ENCODE results near the gene TNPO1. TPM values are rescaled to one million over a fixed set of nuclear protein-coding genes. Genes with fewer than 3 reads are reported as not detected.
"Not testable (repeated sequence)": the region's sequence is repeated elsewhere in the genome, so short reads cannot be mapped to it uniquely, and the experiment has no call there.

TNPO1 gene
- total RNA-seq, 1 donor, result 412 TPM

DNA sequence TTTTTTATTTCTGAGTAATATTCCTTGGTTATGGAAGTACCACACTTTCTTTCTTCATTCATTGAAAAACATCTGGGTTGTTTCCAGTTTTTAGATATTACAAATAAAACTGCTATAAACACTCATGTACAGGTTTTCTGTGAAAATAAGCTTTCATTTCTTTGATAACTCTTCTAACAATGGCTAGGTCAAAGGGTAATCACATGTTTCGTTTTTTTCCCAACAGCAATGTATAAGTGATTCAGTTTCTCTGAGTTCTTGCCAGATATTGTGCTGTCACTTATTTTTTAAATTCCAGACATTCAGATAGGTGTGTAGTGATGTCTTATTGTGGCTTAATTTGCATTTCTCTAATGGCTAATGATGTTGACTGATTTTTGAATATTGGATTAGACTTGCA is 16.7 kb upstream of the TNPO1 start:
- H3K4me3 ChIP-seq (ENCODE audit: low read depth, low read length), result no peak overlapping the region
- DNase-seq (ENCODE audit: low read depth), result no peak
- TF ChIP-seq, protein P1, sequence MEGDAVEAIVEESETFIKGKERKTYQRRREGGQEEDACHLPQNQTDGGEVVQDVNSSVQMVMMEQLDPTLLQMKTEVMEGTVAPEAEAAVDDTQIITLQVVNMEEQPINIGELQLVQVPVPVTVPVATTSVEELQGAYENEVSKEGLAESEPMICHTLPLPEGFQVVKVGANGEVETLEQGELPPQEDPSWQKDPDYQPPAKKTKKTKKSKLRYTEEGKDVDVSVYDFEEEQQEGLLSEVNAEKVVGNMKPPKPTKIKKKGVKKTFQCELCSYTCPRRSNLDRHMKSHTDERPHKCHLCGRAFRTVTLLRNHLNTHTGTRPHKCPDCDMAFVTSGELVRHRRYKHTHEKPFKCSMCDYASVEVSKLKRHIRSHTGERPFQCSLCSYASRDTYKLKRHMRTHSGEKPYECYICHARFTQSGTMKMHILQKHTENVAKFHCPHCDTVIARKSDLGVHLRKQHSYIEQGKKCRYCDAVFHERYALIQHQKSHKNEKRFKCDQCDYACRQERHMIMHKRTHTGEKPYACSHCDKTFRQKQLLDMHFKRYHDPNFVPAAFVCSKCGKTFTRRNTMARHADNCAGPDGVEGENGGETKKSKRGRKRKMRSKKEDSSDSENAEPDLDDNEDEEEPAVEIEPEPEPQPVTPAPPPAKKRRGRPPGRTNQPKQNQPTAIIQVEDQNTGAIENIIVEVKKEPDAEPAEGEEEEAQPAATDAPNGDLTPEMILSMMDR (IDR thresholded peaks at IDR 0.05; ENCODE audit: insufficient read depth, low read depth, low read length), result no peak

GRCh38 chr5:72808637-72809036 is 7.8 kb upstream of the TNPO1 start:
- not testable (repeated sequence) for DNase-seq (ENCODE audit: low read depth); H3K4me3 ChIP-seq (ENCODE audit: low read depth, low read length)

DNA sequence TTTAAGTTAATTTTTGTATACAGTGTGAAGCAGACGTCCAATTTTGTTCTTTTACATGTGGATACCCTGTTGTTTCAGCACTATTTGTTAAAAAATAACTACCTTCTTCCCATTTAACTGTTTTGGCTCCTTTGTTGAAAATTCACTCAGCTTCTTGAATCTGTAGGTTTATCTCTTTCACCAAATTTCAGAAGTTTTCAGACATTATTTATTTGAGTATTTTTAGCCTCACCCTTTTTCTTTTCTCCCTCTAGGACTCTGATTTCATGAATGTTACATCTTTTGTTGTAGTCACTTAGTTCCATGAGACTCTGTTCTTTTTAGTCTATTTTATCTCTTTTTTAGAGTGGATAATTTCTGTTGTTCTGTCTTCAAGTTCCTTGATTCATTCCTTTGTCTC is 4.6 kb upstream of the TNPO1 start:
- no peak for DNase-seq (ENCODE audit: low read depth)
- TF ChIP-seq, protein P1 (IDR thresholded peaks at IDR 0.05; ENCODE audit: insufficient read depth, low read depth, low read length), result no peak
- H3K4me3 ChIP-seq (ENCODE audit: low read depth, low read length), result no peak overlapping the region

DNA sequence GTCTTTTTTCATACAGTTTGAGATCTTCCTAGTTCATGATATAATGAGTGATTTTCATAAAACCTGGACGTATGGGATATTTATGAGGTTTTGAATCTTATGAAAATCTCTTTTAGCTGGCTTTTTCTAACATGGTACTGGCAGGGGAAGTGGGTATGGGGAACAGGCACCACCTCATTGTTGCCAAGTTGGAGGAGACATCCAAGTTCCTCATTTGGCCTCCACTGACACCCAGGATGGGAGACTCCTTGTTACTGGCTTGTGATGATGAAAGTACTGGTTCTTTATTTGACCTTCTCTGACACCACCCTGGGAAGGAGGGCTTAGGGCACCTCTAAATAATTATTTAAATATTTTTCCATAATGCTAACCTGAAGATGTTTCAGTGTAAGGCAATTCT is 4.0 kb upstream of the TNPO1 start:
- TF ChIP-seq, protein P1 (IDR thresholded peaks at IDR 0.05; ENCODE audit: insufficient read depth, low read depth, low read length), result no peak
- H3K4me3 ChIP-seq (ENCODE audit: low read depth, low read length), result no peak overlapping the region
- no peak for DNase-seq (ENCODE audit: low read depth)

DNA sequence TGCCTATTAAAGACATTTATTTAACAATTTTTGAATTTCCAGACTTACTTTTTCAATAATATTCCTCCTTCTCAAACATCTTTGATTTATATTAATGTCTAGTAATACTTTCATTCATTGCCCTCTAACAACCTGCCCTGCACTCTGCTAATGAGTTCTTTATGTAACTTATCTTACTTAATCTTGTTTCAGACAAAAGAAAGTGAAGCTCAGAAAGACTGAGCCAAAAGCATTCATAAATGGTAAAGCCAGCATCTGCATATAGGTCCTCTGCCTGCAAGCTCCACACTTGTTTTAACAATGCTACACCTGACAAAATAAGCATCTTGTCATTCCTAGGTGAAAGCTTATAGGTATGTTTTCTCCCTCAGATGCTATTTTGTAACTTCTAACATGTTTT is 2.4 kb upstream of the TNPO1 start:
- no peak overlapping the region for H3K4me3 ChIP-seq (ENCODE audit: low read depth, low read length)
- no peak for DNase-seq (ENCODE audit: low read depth)
- TF ChIP-seq, protein P1 (IDR thresholded peaks at IDR 0.05; ENCODE audit: insufficient read depth, low read depth, low read length), result no peak

DNA sequence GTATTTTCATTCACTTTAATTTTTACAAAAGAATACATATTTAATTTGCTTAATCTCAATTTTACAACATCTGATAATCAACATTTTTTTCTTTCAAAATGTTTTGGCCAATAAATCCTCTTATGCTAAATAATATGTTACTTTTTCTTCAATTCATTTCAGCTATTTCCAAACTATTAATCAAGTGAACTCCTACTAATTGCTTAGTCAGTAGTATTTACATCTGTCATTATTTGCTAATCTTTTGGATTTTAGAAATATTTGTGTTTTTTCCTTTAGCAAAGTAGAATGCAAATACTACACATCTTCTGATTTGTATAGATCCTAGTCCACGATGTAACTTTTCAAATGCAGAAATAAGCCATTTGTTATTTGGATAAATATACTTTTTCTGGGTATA is 1.6 kb upstream of the TNPO1 start:
- H3K4me3 ChIP-seq (ENCODE audit: low read depth, low read length), result no peak overlapping the region
- TF ChIP-seq, protein P1 (IDR thresholded peaks at IDR 0.05; ENCODE audit: insufficient read depth, low read depth, low read length), result no peak
- no peak for DNase-seq (ENCODE audit: low read depth)

GRCh38 chr5:72815580-72816283 is 729 bp upstream of the TNPO1 start:
- DNase-seq (ENCODE audit: low read depth), result no peak
- TF ChIP-seq, protein P1 (IDR thresholded peaks at IDR 0.05; ENCODE audit: insufficient read depth, low read depth, low read length), result no peak
- peak overlapping the region; percentile 88 for H3K4me3 ChIP-seq (ENCODE audit: low read depth, low read length)
